ENCODE measurements around the gene RAB34. TPM values are rescaled to one million over a fixed set of nuclear protein-coding genes. Genes with fewer than 3 reads are reported as not detected.

RAB34 gene
- total RNA-seq, 1 donor from 2014 or later: 150 TPM

DNA sequence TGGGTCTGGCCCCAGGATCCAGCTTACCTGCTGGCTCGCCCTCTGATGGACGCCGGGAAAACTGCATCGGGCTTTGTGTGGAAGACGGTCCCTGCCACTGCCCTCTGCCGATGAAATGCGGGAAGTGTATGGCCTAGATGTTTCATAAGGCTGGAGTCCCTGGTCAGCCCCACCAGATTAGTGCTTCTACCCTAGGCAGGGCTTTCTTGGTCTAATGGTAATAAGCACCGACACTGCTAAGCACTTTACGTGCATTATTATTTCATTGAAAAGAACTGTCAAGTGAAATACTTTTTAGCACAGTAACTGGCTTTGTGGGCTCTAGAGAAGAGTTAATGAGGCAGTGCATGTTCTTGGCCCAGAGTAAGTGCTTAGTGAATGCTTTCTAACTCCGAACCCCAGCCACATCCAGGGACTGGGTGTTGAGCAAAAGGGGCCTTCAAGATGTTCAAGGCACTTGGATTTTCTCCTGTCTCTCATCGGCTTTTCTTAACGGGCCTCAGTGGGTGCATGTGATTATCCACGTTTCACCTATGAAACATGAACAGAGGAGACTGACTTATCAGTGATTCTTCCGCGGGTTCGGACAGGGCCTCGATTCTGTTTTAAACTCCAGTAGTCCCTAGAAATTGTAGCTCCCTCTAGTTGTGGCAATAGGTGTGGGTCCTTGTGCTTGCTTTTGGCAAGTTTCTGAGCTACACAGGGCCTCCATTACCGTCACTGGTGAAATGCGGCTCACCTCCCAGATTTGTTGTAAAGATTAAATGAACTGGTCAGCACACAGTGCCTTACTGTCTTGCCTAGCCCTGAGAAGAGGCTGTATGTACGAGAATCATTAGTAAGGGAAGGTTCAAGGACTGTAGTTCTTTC, 32.7 kb upstream of the RAB34 start:
- H2AFZ ChIP-seq (ENCODE audit: low read depth, low read length): no peak overlapping the region
- FAIRE-seq (no peak), DNase-seq (ENCODE audit: low read depth) (peak; percentile 74)
- H4K20me1 ChIP-seq (ENCODE audit: insufficient read depth, low read length): peaks cover 77% of the 10 kb centered on the region
- peak overlapping the region; percentile 5 for H3K27ac ChIP-seq (ENCODE audit: low read depth, low read length)
- peaks cover 55% of the 10 kb centered on the region for H3K79me2 ChIP-seq (ENCODE audit: insufficient read depth, low read length)
- Mint-ChIP-seq H3K9me3 (ENCODE audit: unreplicated experiment) (no peaks in the 10 kb centered on the region), H3K4me1 (ENCODE audit: low read depth, unreplicated experiment) (peaks cover 10% of the 10 kb centered on the region), H3K4me3 (ENCODE audit: unreplicated experiment) (peak overlapping the region; percentile 23), H3K27ac (ENCODE audit: unreplicated experiment) (peak overlapping the region; percentile 87), H3K27me3 (ENCODE audit: low read depth, unreplicated experiment) (no peaks in the 10 kb centered on the region), H3K36me3 (ENCODE audit: low read depth, unreplicated experiment) (peaks cover 11% of the 10 kb centered on the region)
- peak overlapping the region; percentile 16 for H3K4me2 ChIP-seq (ENCODE audit: low read length)
- TF ChIP-seq, protein P1, sequence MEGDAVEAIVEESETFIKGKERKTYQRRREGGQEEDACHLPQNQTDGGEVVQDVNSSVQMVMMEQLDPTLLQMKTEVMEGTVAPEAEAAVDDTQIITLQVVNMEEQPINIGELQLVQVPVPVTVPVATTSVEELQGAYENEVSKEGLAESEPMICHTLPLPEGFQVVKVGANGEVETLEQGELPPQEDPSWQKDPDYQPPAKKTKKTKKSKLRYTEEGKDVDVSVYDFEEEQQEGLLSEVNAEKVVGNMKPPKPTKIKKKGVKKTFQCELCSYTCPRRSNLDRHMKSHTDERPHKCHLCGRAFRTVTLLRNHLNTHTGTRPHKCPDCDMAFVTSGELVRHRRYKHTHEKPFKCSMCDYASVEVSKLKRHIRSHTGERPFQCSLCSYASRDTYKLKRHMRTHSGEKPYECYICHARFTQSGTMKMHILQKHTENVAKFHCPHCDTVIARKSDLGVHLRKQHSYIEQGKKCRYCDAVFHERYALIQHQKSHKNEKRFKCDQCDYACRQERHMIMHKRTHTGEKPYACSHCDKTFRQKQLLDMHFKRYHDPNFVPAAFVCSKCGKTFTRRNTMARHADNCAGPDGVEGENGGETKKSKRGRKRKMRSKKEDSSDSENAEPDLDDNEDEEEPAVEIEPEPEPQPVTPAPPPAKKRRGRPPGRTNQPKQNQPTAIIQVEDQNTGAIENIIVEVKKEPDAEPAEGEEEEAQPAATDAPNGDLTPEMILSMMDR (IDR thresholded peaks at IDR 0.05; ENCODE audit: insufficient read depth, low read depth, low read length): peak; percentile 99
- TF ChIP-seq EZH2 (IDR thresholded peaks at IDR 0.05; ENCODE audit: insufficient read depth, low read length): no peak
- no peak overlapping the region for H3K4me3 ChIP-seq (ENCODE audit: insufficient read depth, low read depth, low read length)
- H3K9me3 ChIP-seq (ENCODE audit: insufficient read depth, low read depth, low read length): no peaks in the 10 kb centered on the region
- H3K4me1 ChIP-seq (ENCODE audit: insufficient read depth, low read length): peaks cover 22% of the 10 kb centered on the region
- H3K9ac ChIP-seq (ENCODE audit: low read length): peak overlapping the region; percentile 37
- peaks cover 23% of the 10 kb centered on the region for H3K36me3 ChIP-seq (ENCODE audit: insufficient read depth, low read length)
- no peaks in the 10 kb centered on the region for H3K27me3 ChIP-seq (ENCODE audit: insufficient read depth, low read length)

GRCh38 chr17:28749516-28750177, 32.0 kb upstream of the RAB34 start:
- FAIRE-seq: no peak
- no peak overlapping the region for H3K27ac ChIP-seq (ENCODE audit: low read depth, low read length)

More at GRCh38 chr17:28749516-28750177, 32.0 kb upstream of the RAB34 start:
- H3K4me3 ChIP-seq (ENCODE audit: insufficient read depth, low read depth, low read length): no peak overlapping the region
- H3K79me2 ChIP-seq (ENCODE audit: insufficient read depth, low read length): peaks cover 62% of the 10 kb centered on the region
- peaks cover 23% of the 10 kb centered on the region for H3K36me3 ChIP-seq (ENCODE audit: insufficient read depth, low read length)
- Mint-ChIP-seq H3K36me3 (ENCODE audit: low read depth, unreplicated experiment) (peaks cover 12% of the 10 kb centered on the region), H3K4me1 (ENCODE audit: low read depth, unreplicated experiment) (peaks cover 8% of the 10 kb centered on the region), H3K27ac (ENCODE audit: unreplicated experiment) (peak overlapping the region; percentile 87), H3K27me3 (ENCODE audit: low read depth, unreplicated experiment) (no peaks in the 10 kb centered on the region), H3K9me3 (ENCODE audit: unreplicated experiment) (no peaks in the 10 kb centered on the region), H3K4me3 (ENCODE audit: unreplicated experiment) (peak overlapping the region; percentile 40)
- no peaks in the 10 kb centered on the region for H3K27me3 ChIP-seq (ENCODE audit: insufficient read depth, low read length)
- DNase-seq (ENCODE audit: low read depth): no peak
- peaks cover 79% of the 10 kb centered on the region for H4K20me1 ChIP-seq (ENCODE audit: insufficient read depth, low read length)
- no peaks in the 10 kb centered on the region for H3K9me3 ChIP-seq (ENCODE audit: insufficient read depth, low read depth, low read length)
- no peak overlapping the region for H3K4me2 ChIP-seq (ENCODE audit: low read length)
- TF ChIP-seq EZH2 (IDR thresholded peaks at IDR 0.05; ENCODE audit: insufficient read depth, low read length): no peak
- TF ChIP-seq, protein P1 (IDR thresholded peaks at IDR 0.05; ENCODE audit: insufficient read depth, low read depth, low read length): no peak
- no peak overlapping the region for H2AFZ ChIP-seq (ENCODE audit: low read depth, low read length)
- H3K4me1 ChIP-seq (ENCODE audit: insufficient read depth, low read length): peaks cover 23% of the 10 kb centered on the region
- H3K9ac ChIP-seq (ENCODE audit: low read length): no peak overlapping the region
